ENCODE data around the gene RPL6.
"Not testable (repeated sequence)": the region's sequence is repeated elsewhere in the genome, so short reads cannot be mapped to it uniquely, and the experiment has no call there.

The RPL6 gene

GRCh38 chr12:112419297-112420133 is 10.1 kb upstream of the RPL6 start:
- H3K4me3 ChIP-seq (replicated peaks; ENCODE audit: low read depth, low read length) = peak overlapping the region; percentile 78
- no peak for TF ChIP-seq CTCF (IDR thresholded peaks at IDR 0.05; ENCODE audit: low read depth, low read length, missing control alignments)
- DNase-seq (ENCODE audit: extremely low read depth, low read depth) = no peak

- peak within 1 kb of the TSS; percentile 78 for H3K4me3 ChIP-seq (replicated peaks; ENCODE audit: low read depth, low read length)
- TF ChIP-seq CTCF (IDR thresholded peaks at IDR 0.05; ENCODE audit: low read depth, low read length, missing control alignments) = peak; percentile 27
- no peak for DNase-seq (ENCODE audit: extremely low read depth, low read depth)
Observed at GRCh38 chr12:112418608-112419296, 9.3 kb upstream of the RPL6 start, which contains the start of gene PTPN11. Gene PTPN11 (plus strand): TSS chr12:112418947. CDS start chr12:112419112, 165 bp downstream.

DNA sequence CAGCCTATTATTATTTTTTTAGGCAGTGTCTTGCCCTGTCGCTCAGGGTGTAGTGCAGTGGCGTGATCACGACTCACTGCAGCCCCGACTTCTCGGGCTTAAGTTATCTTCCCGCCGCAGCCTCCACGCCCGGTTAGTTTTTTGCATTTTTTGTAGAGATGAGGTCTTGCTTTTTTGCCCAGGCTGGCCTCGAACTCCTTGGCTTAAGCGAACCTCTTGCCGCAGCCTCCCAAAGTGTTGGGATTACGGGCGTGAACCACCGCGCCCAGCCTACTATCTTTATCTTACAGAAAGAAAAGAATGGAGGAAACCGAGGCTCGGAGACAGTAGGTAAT is 8.8 kb upstream of the RPL6 start:
- TF ChIP-seq CTCF (IDR thresholded peaks at IDR 0.05; ENCODE audit: low read depth, low read length, missing control alignments) = no peak
- peak overlapping the region; percentile 78 for H3K4me3 ChIP-seq (replicated peaks; ENCODE audit: low read depth, low read length)
- DNase-seq (ENCODE audit: extremely low read depth, low read depth) = no peak

DNA sequence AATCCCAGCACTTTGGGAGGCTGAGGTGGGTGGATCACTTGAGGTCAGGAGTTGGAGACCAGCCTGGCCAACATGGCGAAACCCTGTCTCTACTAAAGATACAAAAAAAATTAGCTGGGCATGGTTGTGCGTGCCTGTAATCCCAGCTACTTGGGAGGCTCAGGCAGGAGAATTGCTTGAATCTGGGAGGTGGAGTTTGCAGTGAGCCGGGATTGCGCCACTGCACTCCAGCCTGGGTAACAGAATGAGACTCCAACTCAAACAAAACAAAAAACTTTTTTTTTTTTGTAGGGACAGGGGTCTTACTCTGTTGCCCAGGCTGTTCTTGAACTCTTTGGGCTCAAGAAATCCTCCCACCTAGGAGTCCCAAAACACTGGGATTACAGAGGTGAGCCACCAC is 6.1 kb upstream of the RPL6 start:
- DNase-seq (ENCODE audit: extremely low read depth, low read depth); H3K4me3 ChIP-seq (replicated peaks; ENCODE audit: low read depth, low read length): not testable (repeated sequence)

GRCh38 chr12:112413855-112414625 is 4.6 kb upstream of the RPL6 start:
- no peak for TF ChIP-seq CTCF (IDR thresholded peaks at IDR 0.05; ENCODE audit: low read depth, low read length, missing control alignments)
- no peak for DNase-seq (ENCODE audit: extremely low read depth, low read depth)
- no peak overlapping the region for H3K4me3 ChIP-seq (replicated peaks; ENCODE audit: low read depth, low read length)

DNA sequence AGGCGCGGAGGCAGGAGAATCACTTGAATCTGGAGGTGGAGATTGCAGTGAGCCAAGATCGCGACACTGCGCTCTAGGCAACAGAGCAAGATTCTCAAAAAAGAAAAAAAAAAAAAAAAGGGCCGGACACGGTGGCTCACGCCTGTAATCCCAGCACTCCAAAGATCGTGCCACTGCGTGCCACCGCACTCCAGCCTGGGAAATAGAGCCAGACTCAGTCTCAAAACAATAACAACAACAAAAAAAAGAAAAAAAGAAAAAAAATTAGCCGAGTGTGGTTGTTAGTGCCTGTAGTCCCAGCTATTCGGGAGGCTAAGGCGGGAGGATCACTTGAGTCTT is 470 bp upstream of the RPL6 start:
- no peak overlapping the region for H3K4me3 ChIP-seq (replicated peaks; ENCODE audit: low read depth, low read length)

More for the DNA sequence above, 470 bp upstream of the RPL6 start:
- no peak for TF ChIP-seq CTCF (IDR thresholded peaks at IDR 0.05; ENCODE audit: low read depth, low read length, missing control alignments)
- no peak for DNase-seq (ENCODE audit: extremely low read depth, low read depth)
